Endothelial cell of umbilical vein (primary cell): ENCODE results near the gene LRRC8C. TPM values are rescaled to one million over a fixed set of nuclear protein-coding genes. Genes with fewer than 3 reads are reported as not detected.

Source experiments
- BruUV-seq: library from RNA; stranded (reverse); fragments of 400-500 nt; replicated peaks from 2 replicates; lab custom pipeline; 2021; lab: Mats Ljungman, UMichigan
- CTCF ChIA-PET: fragments of 300-600, 350-600 bp; sonication (Branson Sonifier 250); formaldehyde crosslinking; loops from one replicate; lab custom pipeline; 2021; ENCODE audit warnings: antibody characterized with exemption, inconsistent platforms; lab: Charles Lee
- POLR2A ChIA-PET: fragments of 300-600, 350-600 bp; sonication (Branson Sonifier 250); formaldehyde crosslinking; loops from one replicate; lab custom pipeline; 2021; ENCODE audit warnings: antibody characterized with exemption, inconsistent platforms; lab: Charles Lee
- DNase-seq: peaks from one replicate; pipeline ENCODE4 v3.0.0-alpha.2; 2011; ENCODE audit warnings: low read depth, low spot score
- FAIRE-seq: peaks from 2 replicates; lab custom pipeline; 2011; peaks lifted over from hg19 to GRCh38; lab: Jason Lieb, UNC
- H2AFZ ChIP-seq: 2 replicates; pipeline ENCODE4 v1.6.0; 2012; ENCODE audit warnings: low read depth, low read length, control low read depth, inconsistent platforms
- H3K27ac ChIP-seq: 2 replicates; pipeline ENCODE4 v1.5.1; 2011; ENCODE audit warnings: low read depth, mild to moderate bottlenecking, control low read depth, low read length, moderate library complexity; ENCODE audit not compliant: insufficient read depth
- H3K27me3 ChIP-seq, 2 experiments: 2 replicates each; pipeline versions ENCODE4 v1.6.0 to v1.6.1; 2011; ENCODE audit warnings: low read length in 2 of 2, mixed read lengths in 1 of 2; ENCODE audit not compliant: control insufficient read depth in 2 of 2, insufficient read depth in 2 of 2
- H3K36me3 ChIP-seq, 2 experiments: 2 replicates in 1 of 2; 3 replicates in 1 of 2; pipeline ENCODE4 v1.5.1; 2011; ENCODE audit warnings: low read length in 2 of 2, mild to moderate bottlenecking in 1 of 2, moderate library complexity in 1 of 2; ENCODE audit not compliant: control insufficient read depth in 2 of 2, insufficient read depth in 2 of 2; ENCODE audit errors: extremely low read depth in 1 of 2
- H3K4me1 ChIP-seq: 3 replicates; pipeline ENCODE4 v1.5.1; 2011; ENCODE audit warnings: mild to moderate bottlenecking, low read length; ENCODE audit not compliant: control insufficient read depth, insufficient read depth; ENCODE audit errors: extremely low read depth
- H3K4me2 ChIP-seq: 2 replicates; pipeline ENCODE4 v1.6.1; 2011; ENCODE audit warnings: low read length, control low read depth, mixed read lengths; ENCODE audit not compliant: insufficient read depth
- H3K4me3 ChIP-seq, 3 experiments: fragments of 200-600 bp in 1 of 3; sonication (generic), shearing (Covaris generic) in 1 of 3; replicated peaks in 1 of 3; 2 replicates each; pipeline ENCODE4 v1.5.1; 2011 to 2016; ENCODE audit warnings: control low read depth in 3 of 3, low read length in 3 of 3, mild to moderate bottlenecking in 2 of 3, inconsistent platforms in 1 of 3, low read depth in 1 of 3, moderate library complexity in 1 of 3; ENCODE audit not compliant: insufficient read depth in 1 of 3
- H3K79me2 ChIP-seq: 2 replicates; pipeline ENCODE4 v1.6.0; 2012; ENCODE audit warnings: low read length, inconsistent platforms; ENCODE audit not compliant: control insufficient read depth, insufficient read depth
- H3K9ac ChIP-seq: replicated peaks from 2 replicates; pipeline ENCODE3; 2011; ENCODE audit warnings: low read length, control low read depth; ENCODE audit not compliant: insufficient read depth; ENCODE audit errors: extremely low read depth
- H3K9me1 ChIP-seq: replicated peaks from 3 replicates; pipeline ENCODE4 v1.6.0; 2011; ENCODE audit warnings: mild to moderate bottlenecking, low read length; ENCODE audit not compliant: control insufficient read depth, insufficient read depth; ENCODE audit errors: extremely low read depth
- H3K9me3 ChIP-seq: replicated peaks from 2 replicates; pipeline ENCODE4 v1.5.1; 2012; ENCODE audit warnings: low read length, inconsistent platforms; ENCODE audit not compliant: control insufficient read depth, insufficient read depth
- H4K20me1 ChIP-seq: replicated peaks from 2 replicates; pipeline ENCODE3; 2011; ENCODE audit warnings: mild to moderate bottlenecking, low read length; ENCODE audit not compliant: control insufficient read depth, insufficient read depth; ENCODE audit errors: extremely low read depth
- EZH2 ChIP-seq: IDR thresholded peaks from 2 replicates; pipeline ENCODE4 v1.6.1; 2012; ENCODE audit warnings: borderline replicate concordance, low read depth, mild to moderate bottlenecking, moderate library complexity, low read length, inconsistent platforms; ENCODE audit not compliant: severe bottlenecking
- FOS ChIP-seq: IDR thresholded peaks from 2 replicates; pipeline ENCODE4 v1.6.1; 2011; ENCODE audit warnings: mild to moderate bottlenecking, low read length, moderate library complexity, borderline replicate concordance; ENCODE audit not compliant: insufficient read depth
- GATA2 ChIP-seq: IDR thresholded peaks from 2 replicates; pipeline ENCODE4 v1.7.0; 2011; ENCODE audit warnings: low read depth, mild to moderate bottlenecking, moderate library complexity, mixed read lengths, low read length; ENCODE audit not compliant: insufficient read length, insufficient read depth
- JUN ChIP-seq: IDR thresholded peaks from 2 replicates; pipeline ENCODE4 v1.6.1; 2011; ENCODE audit warnings: borderline replicate concordance, low read depth; ENCODE audit not compliant: insufficient read length, insufficient read depth
- MAX ChIP-seq: IDR thresholded peaks from 2 replicates; pipeline ENCODE4 v1.6.1; 2011; ENCODE audit not compliant: insufficient read depth, insufficient read length
- MYC ChIP-seq: IDR thresholded peaks from one replicate; pipeline ENCODE4 v1.6.1; 2011; ENCODE audit warnings: mild to moderate bottlenecking, low read depth, low read length
- POLR2A ChIP-seq: IDR thresholded peaks from 2 replicates; pipeline ENCODE4 v1.6.1; 2012; ENCODE audit warnings: low read depth, mild to moderate bottlenecking, control low read depth, low read length
- POLR2AphosphoS5 ChIP-seq: IDR thresholded peaks from 2 replicates; pipeline ENCODE4 v1.6.1; 2012; ENCODE audit warnings: low read depth, mild to moderate bottlenecking, control low read depth, low read length, moderate library complexity; ENCODE audit not compliant: insufficient read depth
- dilution Hi-C: fragments of 300-500 bp; cut with MboI; formaldehyde crosslinking; loops from one replicate; pipeline ENCODE4 v1.15.0; 2019; ENCODE audit warnings: low sequenced_read_pairs; ENCODE audit not compliant: extremely low pct_ligation_motif_present
- intact Hi-C: fragments of 100-400 bp; cut with micrococcal nuclease; formaldehyde crosslinking; loops from one replicate; pipeline ENCODE4 v1.10.0; 2022
- polyA plus RNA-seq, 4 experiments: library from polyadenylated mRNA; depleted of rRNA in 3 of 4; stranded (reverse) in 3 of 4; unstranded in 1 of 4; fragments of >200 nt; gene quantifications; 2 replicates each; pipeline versions ENCODE4 v1.2.1 to v1.2.3, GENCODE V29; 2011 to 2012; ENCODE audit warnings: missing spikeins in 1 of 4
- total RNA-seq: library from RNA; stranded (reverse); gene quantifications from 2 replicates; pipeline ENCODE4 v1.2.3, GENCODE V29; 2021
- TF ChIP-seq, protein P1 (sequence below), 2 donors: IDR thresholded peaks; 1 replicate in 1 of 2; 2 replicates in 1 of 2; pipeline ENCODE4 v1.5.1; 2011; ENCODE audit warnings: low read length in 2 of 2, mild to moderate bottlenecking in 2 of 2, moderate library complexity in 2 of 2, control low read depth in 1 of 2, inconsistent platforms in 1 of 2, low read depth in 1 of 2; ENCODE audit not compliant: insufficient read depth in 1 of 2; ENCODE audit errors: extremely low read depth in 1 of 2

LRRC8C gene
- total and polyA plus RNA-seq, 2 donors (not counting 3 experiments of a cell fraction or from before 2014, with no cell fraction given): 33.6 to 51.5 TPM

DNA sequence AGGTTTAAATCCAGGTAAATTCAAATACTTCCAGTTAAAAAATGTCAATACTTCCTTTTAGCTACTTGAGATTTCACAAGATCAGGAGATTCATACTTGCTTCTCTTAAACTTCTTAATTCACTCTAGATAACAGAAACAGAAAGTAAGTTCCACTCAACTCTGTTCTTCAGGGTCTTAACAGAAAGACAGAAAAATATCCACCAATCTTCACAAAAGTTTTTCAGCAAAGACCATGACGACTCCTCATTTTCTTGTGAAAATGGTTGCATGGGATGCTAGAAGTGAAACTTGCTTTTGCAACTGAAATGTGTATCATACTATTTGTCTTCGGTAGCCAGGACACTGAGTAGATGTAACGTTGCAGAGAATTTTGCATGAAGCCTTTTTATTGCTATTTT is 12.3 kb upstream of the LRRC8C start:
- intact Hi-C loops (no loop called here), dilution Hi-C loops (no loop called here)
- H3K27me3 ChIP-seq: no peaks in the 10 kb centered on the region
- no peak for DNase-seq
- CTCF ChIA-PET: no interaction called here
- no peak overlapping the region for H3K27ac ChIP-seq
- no peak overlapping the region for H3K4me3 ChIP-seq
- H2AFZ ChIP-seq: no peak overlapping the region
- H3K9ac ChIP-seq: no peak overlapping the region
- H3K36me3 ChIP-seq: no peaks in the 10 kb centered on the region
- BruUV-seq: no TSS peak
- no peaks in the 10 kb centered on the region for H3K79me2 ChIP-seq
- no peak overlapping the region for H3K4me2 ChIP-seq
- H4K20me1 ChIP-seq: no peaks in the 10 kb centered on the region
- TF ChIP-seq JUN: no peak
- TF ChIP-seq, protein P1, sequence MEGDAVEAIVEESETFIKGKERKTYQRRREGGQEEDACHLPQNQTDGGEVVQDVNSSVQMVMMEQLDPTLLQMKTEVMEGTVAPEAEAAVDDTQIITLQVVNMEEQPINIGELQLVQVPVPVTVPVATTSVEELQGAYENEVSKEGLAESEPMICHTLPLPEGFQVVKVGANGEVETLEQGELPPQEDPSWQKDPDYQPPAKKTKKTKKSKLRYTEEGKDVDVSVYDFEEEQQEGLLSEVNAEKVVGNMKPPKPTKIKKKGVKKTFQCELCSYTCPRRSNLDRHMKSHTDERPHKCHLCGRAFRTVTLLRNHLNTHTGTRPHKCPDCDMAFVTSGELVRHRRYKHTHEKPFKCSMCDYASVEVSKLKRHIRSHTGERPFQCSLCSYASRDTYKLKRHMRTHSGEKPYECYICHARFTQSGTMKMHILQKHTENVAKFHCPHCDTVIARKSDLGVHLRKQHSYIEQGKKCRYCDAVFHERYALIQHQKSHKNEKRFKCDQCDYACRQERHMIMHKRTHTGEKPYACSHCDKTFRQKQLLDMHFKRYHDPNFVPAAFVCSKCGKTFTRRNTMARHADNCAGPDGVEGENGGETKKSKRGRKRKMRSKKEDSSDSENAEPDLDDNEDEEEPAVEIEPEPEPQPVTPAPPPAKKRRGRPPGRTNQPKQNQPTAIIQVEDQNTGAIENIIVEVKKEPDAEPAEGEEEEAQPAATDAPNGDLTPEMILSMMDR (IDR thresholded peaks at IDR 0.05; ENCODE audit: extremely low read depth in 1 of 2, insufficient read depth in 1 of 2, low read depth in 1 of 2, low read length in 2 of 2): no peak
- no peak for TF ChIP-seq POLR2AphosphoS5
- TF ChIP-seq POLR2A: no peak
- no peak for TF ChIP-seq EZH2
- no peak for TF ChIP-seq GATA2
- TF ChIP-seq MYC: no peak
- TF ChIP-seq MAX: no peak
- no peak for TF ChIP-seq FOS
- FAIRE-seq: no peak
- no peaks in the 10 kb centered on the region for H3K9me3 ChIP-seq
- POLR2A ChIA-PET: no interaction called here
- peaks cover 2% of the 10 kb centered on the region for H3K4me1 ChIP-seq
- no peaks in the 10 kb centered on the region for H3K9me1 ChIP-seq
